A673 (cell line): Measurements from ENCODE around the gene MAPK8IP3. TPM values are rescaled to one million over a fixed set of nuclear protein-coding genes. Genes with fewer than 3 reads are reported as not detected.

ENCODE experiments used
- BruUV-seq: library from RNA; stranded (reverse); fragments of 400-500 nt; replicated peaks from 2 replicates; lab custom pipeline; 2021; lab: Mats Ljungman, UMichigan
- CTCF ChIA-PET: fragments of 300-600 bp; sonication (Branson Sonifier 250); formaldehyde crosslinking; loops from one replicate; lab custom pipeline; 2022; ENCODE audit warnings: antibody characterized with exemption; lab: Charles Lee
- POLR2A ChIA-PET: fragments of 300-600 bp; sonication (Branson Sonifier 250); formaldehyde crosslinking; loops from one replicate; lab custom pipeline; 2022; ENCODE audit warnings: antibody characterized with exemption; ENCODE audit not compliant: low non-redundant PET; lab: Charles Lee
- DNase-seq: peaks from one replicate; pipeline ENCODE4 v3.0.0-alpha.2; 2015; ENCODE audit warnings: low spot score
- H3K27ac ChIP-seq: fragments of 200-600 bp; sonication (generic); 2 replicates; pipeline ENCODE4 v1.5.1; 2016; ENCODE audit warnings: mixed run types, low read depth, mild to moderate bottlenecking, mixed read lengths, antibody characterized with exemption, low read length; ENCODE audit not compliant: poor library complexity, severe bottlenecking
- H3K27me3 ChIP-seq: fragments of 200-600 bp; sonication (generic); replicated peaks from 2 replicates; pipeline ENCODE4 v1.6.1; 2017; ENCODE audit warnings: mixed run types, low read depth, mild to moderate bottlenecking, mixed read lengths, antibody characterized with exemption, low read length; ENCODE audit not compliant: insufficient read depth, poor library complexity
- H3K36me3 ChIP-seq: fragments of 200-600 bp; sonication (generic); 2 replicates; pipeline ENCODE4 v1.6.1; 2016; ENCODE audit warnings: mixed run types, mild to moderate bottlenecking, mixed read lengths, antibody characterized with exemption, low read length; ENCODE audit not compliant: insufficient read depth, poor library complexity, severe bottlenecking
- H3K4me1 ChIP-seq: fragments of 200-600 bp; sonication (generic); 2 replicates; pipeline ENCODE4 v1.6.1; 2017; ENCODE audit warnings: mixed run types, mild to moderate bottlenecking, mixed read lengths, antibody characterized with exemption, low read length; ENCODE audit not compliant: insufficient read depth, poor library complexity, severe bottlenecking
- H3K4me3 ChIP-seq: fragments of 200-600 bp; sonication (generic); 2 replicates; pipeline ENCODE4 v1.5.1; 2016; ENCODE audit warnings: low read depth, mixed run types, mild to moderate bottlenecking, mixed read lengths, low read length; ENCODE audit not compliant: poor library complexity, severe bottlenecking
- H3K9me3 ChIP-seq: fragments of 200-600 bp; sonication (generic); 2 replicates; pipeline ENCODE4 v1.6.1; 2016; ENCODE audit warnings: mixed run types, low read depth, mild to moderate bottlenecking, mixed read lengths, antibody characterized with exemption, low read length; ENCODE audit not compliant: poor library complexity, severe bottlenecking
- EZH2 ChIP-seq: fragments of 200-600 bp; sonication (generic); IDR thresholded peaks from 2 replicates; pipeline ENCODE4 v1.6.1; 2017; ENCODE audit warnings: borderline replicate concordance, low read depth, mild to moderate bottlenecking, mixed read lengths, antibody characterized with exemption, low read length; ENCODE audit not compliant: poor library complexity, severe bottlenecking
- intact Hi-C: fragments of 100-400 bp; cut with micrococcal nuclease; formaldehyde crosslinking; loops from one replicate; pipeline ENCODE4 v1.10.0; 2022; ENCODE audit not compliant: unreplicated experiment
- total RNA-seq: library from RNA; stranded (reverse); gene quantifications from 2 replicates; pipeline ENCODE4 v1.2.3, GENCODE V29; 2021
- TF ChIP-seq, protein P1 (sequence below): fragments of 300-800, 200-600 bp; sonication (generic); conservative IDR thresholded peaks from 2 replicates; pipeline ENCODE4 v1.5.1; 2017; ENCODE audit warnings: low read depth, mild to moderate bottlenecking, antibody characterized with exemption, low read length, moderate library complexity, mixed read lengths

MAPK8IP3 gene
- total RNA-seq, 1 experiment from 2014 or later = 69.2 TPM

- peak overlapping the region; percentile 87 for H3K4me3 ChIP-seq
- DNase-seq = peak; percentile 31
- H3K9me3 ChIP-seq = no peaks in the 10 kb centered on the region
- TSS peak; percentile 53 for BruUV-seq
- peaks cover 19% of the 10 kb centered on the region for H3K36me3 ChIP-seq
- intact Hi-C loops = no loop called here
- CTCF ChIA-PET = interaction anchor here (1.4 kb wide), 1 partner anchor 27 kb away, joined by 6 read pairs; the partner anchor contains the start of gene MAPK8IP3
- H3K27me3 ChIP-seq = no peaks in the 10 kb centered on the region
- H3K27ac ChIP-seq = peak overlapping the region; percentile 90
- POLR2A ChIA-PET = interaction anchor here (0.7 to 1.0 kb wide), 2 partner anchors 14 to 29 kb away, joined by 3 read pairs; no protein-coding TSS in a partner anchor
- H3K4me1 ChIP-seq = peaks cover 18% of the 10 kb centered on the region
- TF ChIP-seq EZH2 = no peak
- TF ChIP-seq, protein P1, sequence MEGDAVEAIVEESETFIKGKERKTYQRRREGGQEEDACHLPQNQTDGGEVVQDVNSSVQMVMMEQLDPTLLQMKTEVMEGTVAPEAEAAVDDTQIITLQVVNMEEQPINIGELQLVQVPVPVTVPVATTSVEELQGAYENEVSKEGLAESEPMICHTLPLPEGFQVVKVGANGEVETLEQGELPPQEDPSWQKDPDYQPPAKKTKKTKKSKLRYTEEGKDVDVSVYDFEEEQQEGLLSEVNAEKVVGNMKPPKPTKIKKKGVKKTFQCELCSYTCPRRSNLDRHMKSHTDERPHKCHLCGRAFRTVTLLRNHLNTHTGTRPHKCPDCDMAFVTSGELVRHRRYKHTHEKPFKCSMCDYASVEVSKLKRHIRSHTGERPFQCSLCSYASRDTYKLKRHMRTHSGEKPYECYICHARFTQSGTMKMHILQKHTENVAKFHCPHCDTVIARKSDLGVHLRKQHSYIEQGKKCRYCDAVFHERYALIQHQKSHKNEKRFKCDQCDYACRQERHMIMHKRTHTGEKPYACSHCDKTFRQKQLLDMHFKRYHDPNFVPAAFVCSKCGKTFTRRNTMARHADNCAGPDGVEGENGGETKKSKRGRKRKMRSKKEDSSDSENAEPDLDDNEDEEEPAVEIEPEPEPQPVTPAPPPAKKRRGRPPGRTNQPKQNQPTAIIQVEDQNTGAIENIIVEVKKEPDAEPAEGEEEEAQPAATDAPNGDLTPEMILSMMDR = no peak
Measured at GRCh38 chr16:1678500-1679098, 27.4 kb upstream of the MAPK8IP3 start.

- TF ChIP-seq, protein P1 = no peak
- TF ChIP-seq EZH2 = no peak
- intact Hi-C loops = no loop called here
- Histone ChIP-seq H3K4me1 (peaks cover 18% of the 10 kb centered on the region), H3K36me3 (peaks cover 25% of the 10 kb centered on the region), H3K27ac (no peak overlapping the region), H3K27me3 (no peaks in the 10 kb centered on the region), H3K4me3 (no peak overlapping the region), H3K9me3 (no peaks in the 10 kb centered on the region)
- DNase-seq = no peak
- no TSS peak for BruUV-seq
- ChIA-PET CTCF (no interaction called here), POLR2A (no interaction called here)
Measured at GRCh38 chr16:1680361-1680760, 25.6 kb upstream of the MAPK8IP3 start.

- H3K4me3 ChIP-seq = no peak overlapping the region
- ChIA-PET CTCF (no interaction called here), POLR2A (no interaction called here)
- no peak for TF ChIP-seq EZH2
- TF ChIP-seq, protein P1 = no peak
- peaks cover 18% of the 10 kb centered on the region for H3K4me1 ChIP-seq
- BruUV-seq = no TSS peak
- H3K9me3 ChIP-seq = no peaks in the 10 kb centered on the region
- intact Hi-C loops = no loop called here
- no peaks in the 10 kb centered on the region for H3K27me3 ChIP-seq
- DNase-seq = no peak
- no peak overlapping the region for H3K27ac ChIP-seq
- H3K36me3 ChIP-seq = peaks cover 25% of the 10 kb centered on the region
Measured at GRCh38 chr16:1681032-1681431, 25.0 kb upstream of the MAPK8IP3 start.
